Measurements from ENCODE around the gene FUT9.

Gene FUT9

GRCh38 chr6:96195272-96195671, 179.5 kb downstream of the FUT9 start:
- no peak for ATAC-seq
- TF ChIP-seq POU6F1 (CRISPR knock-in tag; IDR thresholded peaks at IDR 0.05; ENCODE audit: borderline replicate concordance, low read depth): no peak
- TF ChIP-seq TSHZ2 (CRISPR knock-in tag; IDR thresholded peaks at IDR 0.05): no peak

GRCh38 chr6:96196633-96197032, 180.9 kb downstream of the FUT9 start:
- ATAC-seq: no peak
- TF ChIP-seq CSRNP3 (CRISPR knock-in tag; IDR thresholded peaks at IDR 0.05) (no peak), CREB5 (CRISPR knock-in tag; IDR thresholded peaks at IDR 0.05; ENCODE audit: low read depth) (no peak), PATZ1 (CRISPR knock-in tag; IDR thresholded peaks at IDR 0.05; ENCODE audit: borderline replicate concordance) (no peak), TCF4 (CRISPR knock-in tag; IDR thresholded peaks at IDR 0.05; ENCODE audit: borderline replicate concordance) (no peak), ZNF70 (CRISPR knock-in tag; IDR thresholded peaks at IDR 0.05) (no peak), ZNF565 (CRISPR knock-in tag; conservative IDR thresholded peaks at IDR 0.05; ENCODE audit: low read depth) (no peak), RARB (CRISPR knock-in tag; IDR thresholded peaks at IDR 0.05) (no peak), GLIS3 (CRISPR knock-in tag; IDR thresholded peaks at IDR 0.05) (no peak), OSR1 (CRISPR knock-in tag; IDR thresholded peaks at IDR 0.05) (no peak), ISL1 (CRISPR knock-in tag; IDR thresholded peaks at IDR 0.05) (no peak)

- ATAC-seq: no peak
Observed at GRCh38 chr6:96197241-96197640, 181.5 kb downstream of the FUT9 start.

More at GRCh38 chr6:96197241-96197640, 181.5 kb downstream of the FUT9 start:
- TF ChIP-seq PATZ1 (CRISPR knock-in tag; IDR thresholded peaks at IDR 0.05; ENCODE audit: borderline replicate concordance) (no peak), RARB (CRISPR knock-in tag; IDR thresholded peaks at IDR 0.05) (no peak), CREB5 (CRISPR knock-in tag; IDR thresholded peaks at IDR 0.05; ENCODE audit: low read depth) (no peak), ARNTL (CRISPR knock-in tag; IDR thresholded peaks at IDR 0.05; ENCODE audit: borderline replicate concordance, low read depth) (no peak), ZFP30 (CRISPR knock-in tag; IDR thresholded peaks at IDR 0.05) (no peak), TOX (CRISPR knock-in tag; IDR thresholded peaks at IDR 0.05; ENCODE audit: borderline replicate concordance) (no peak)
